HG02884 (cell line): ENCODE results near the gene SMAD1.

Experiments used
- ATAC-seq: cut with Tn5 transposase; IDR thresholded peaks from one replicate; pipeline ENCODE4 v1.9.1; 2021; ENCODE audit warnings: mild to moderate bottlenecking, moderate library complexity; ENCODE audit not compliant: unreplicated experiment

SMAD1 gene

GRCh38 chr4:145488310-145488709 lies 6.7 kb downstream of the SMAD1 start:
- ATAC-seq: no peak

GRCh38 chr4:145489556-145489955 lies 7.9 kb downstream of the SMAD1 start:
- ATAC-seq: no peak

GRCh38 chr4:145490361-145490760 lies 8.7 kb downstream of the SMAD1 start:
- no peak for ATAC-seq

- no peak for ATAC-seq
Observed at GRCh38 chr4:145490796-145491195, 9.1 kb downstream of the SMAD1 start.

GRCh38 chr4:145492376-145492775 lies 10.7 kb downstream of the SMAD1 start:
- ATAC-seq: no peak

GRCh38 chr4:145493166-145493565 lies 11.5 kb downstream of the SMAD1 start:
- ATAC-seq: no peak

- ATAC-seq: no peak
Observed at GRCh38 chr4:145494666-145495270, 13.1 kb downstream of the SMAD1 start.

- ATAC-seq: no peak
Observed at GRCh38 chr4:145496292-145496691, 14.6 kb downstream of the SMAD1 start.

- no peak for ATAC-seq
Observed at GRCh38 chr4:145497199-145498149, 15.8 kb downstream of the SMAD1 start.

GRCh38 chr4:145498430-145498829 lies 16.8 kb downstream of the SMAD1 start:
- peak; percentile 55 for ATAC-seq

GRCh38 chr4:145501051-145501660 lies 19.5 kb downstream of the SMAD1 start:
- ATAC-seq: peak; percentile 49

GRCh38 chr4:145502809-145503208 lies 21.2 kb downstream of the SMAD1 start:
- no peak for ATAC-seq

- ATAC-seq: no peak
Observed at GRCh38 chr4:145503486-145504072, 21.9 kb downstream of the SMAD1 start.

GRCh38 chr4:145505995-145506394 lies 24.3 kb downstream of the SMAD1 start:
- ATAC-seq: no peak

- ATAC-seq: no peak
Observed at GRCh38 chr4:145507636-145508035, 26.0 kb downstream of the SMAD1 start.

- ATAC-seq: no peak
Observed at GRCh38 chr4:145511913-145512522, 30.4 kb downstream of the SMAD1 start.

GRCh38 chr4:145513020-145513621 lies 31.5 kb downstream of the SMAD1 start:
- no peak for ATAC-seq

GRCh38 chr4:145520172-145520571 lies 38.5 kb downstream of the SMAD1 start:
- no peak for ATAC-seq

- ATAC-seq: no peak
Observed at GRCh38 chr4:145521282-145521681, 39.6 kb downstream of the SMAD1 start.

- ATAC-seq: no peak
Observed at GRCh38 chr4:145523117-145523516, 41.5 kb downstream of the SMAD1 start.

GRCh38 chr4:145524552-145524951 lies 42.9 kb downstream of the SMAD1 start:
- no peak for ATAC-seq
